Mucosa of descending colon (tissue), 3 donors: ENCODE measurements around the gene CSNK1G2. TPM values are rescaled to one million over a fixed set of nuclear protein-coding genes. Genes with fewer than 3 reads are reported as not detected.

Experiments
- ATAC-seq: fragments of 200-7000 bp; cut with Tn5 transposase; one replicate; pipeline ENCODE4 v1.9.1; 2020; ENCODE audit warnings: mild to moderate bottlenecking, moderate library complexity
- DNase-seq, 3 donors: peaks; one replicate each; pipeline ENCODE4 v3.0.0-alpha.2; 2020
- H3K36me3 ChIP-seq: fragments of 200-600 bp; one replicate; pipeline ENCODE4 v1.8.0; 2021; ENCODE audit warnings: low read depth, mild to moderate bottlenecking
- H3K4me1 ChIP-seq: fragments of 200-600 bp; one replicate; pipeline ENCODE4 v1.8.0; 2021; ENCODE audit warnings: low read depth, mild to moderate bottlenecking
- H3K4me3 ChIP-seq: fragments of 200-600 bp; one replicate; pipeline ENCODE4 v1.8.0; 2021; ENCODE audit warnings: mild to moderate bottlenecking
- H3K9me3 ChIP-seq: fragments of 200-600 bp; one replicate; pipeline ENCODE4 v1.8.0; 2021; ENCODE audit warnings: mild to moderate bottlenecking
- intact Hi-C, 2 donors: fragments of 100-400 bp; cut with DNase I in 1 of 2; cut with micrococcal nuclease in 1 of 2; formaldehyde crosslinking; loops; one replicate each; pipeline versions ENCODE4 v1.11.0 to v1.11.1; 2022; cut with DNase I, micrococcal nuclease
- total RNA-seq, 3 donors: library from RNA; stranded (reverse); fragmentation: NEBNext Ultra II Directional in 2 of 3; extraction: Animal tissue kit (Norgen Biotek cat#: 25700) in 2 of 3; gene quantifications; one replicate each; pipeline versions ENCODE4 v1.2.1 to v1.2.4, GENCODE V29; 2021 to 2023
- TF ChIP-seq, protein P1 (sequence below): fragments of 200-600 bp; IDR thresholded peaks from one replicate; pipeline ENCODE4 v1.8.0; 2022; ENCODE audit warnings: antibody characterized with exemption, mild to moderate bottlenecking
- donor health status: DM: no; HTN: no; CAD: no; lungs with moderate emphysema.
- donor health status: DM: no; HTN: no; CAD: no.
- donor health status: DM: no; HTN: yes; CAD: no.

The CSNK1G2 gene
- total RNA-seq, 3 donors from 2014 or later: 51.8 to 58.6 (median 56.7) TPM

DNA sequence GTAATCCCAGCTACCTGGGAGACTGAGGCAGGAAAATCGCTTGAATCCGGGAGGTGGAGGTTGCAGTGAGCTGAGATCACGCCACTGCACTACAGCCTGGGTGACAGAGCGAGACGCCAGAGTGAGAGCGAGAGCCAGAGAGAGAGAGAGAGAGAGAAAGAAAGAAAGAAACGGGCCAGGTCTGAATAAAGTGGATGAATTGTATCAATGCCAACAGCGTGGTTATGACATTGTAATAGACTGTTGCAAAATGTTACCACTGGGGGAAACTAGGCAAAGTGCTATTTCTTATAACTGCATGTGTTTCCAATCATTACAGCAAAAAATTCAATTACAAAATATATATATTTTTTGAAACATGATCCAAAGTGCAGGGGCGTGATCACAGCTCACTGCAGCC is 86.4 kb downstream of the CSNK1G2 start:
- no peak for DNase-seq
- intact Hi-C loops: no loop called here
- no peaks in the 10 kb centered on the region for H3K36me3 ChIP-seq

More for the DNA sequence above, 86.4 kb downstream of the CSNK1G2 start:
- TF ChIP-seq, protein P1, sequence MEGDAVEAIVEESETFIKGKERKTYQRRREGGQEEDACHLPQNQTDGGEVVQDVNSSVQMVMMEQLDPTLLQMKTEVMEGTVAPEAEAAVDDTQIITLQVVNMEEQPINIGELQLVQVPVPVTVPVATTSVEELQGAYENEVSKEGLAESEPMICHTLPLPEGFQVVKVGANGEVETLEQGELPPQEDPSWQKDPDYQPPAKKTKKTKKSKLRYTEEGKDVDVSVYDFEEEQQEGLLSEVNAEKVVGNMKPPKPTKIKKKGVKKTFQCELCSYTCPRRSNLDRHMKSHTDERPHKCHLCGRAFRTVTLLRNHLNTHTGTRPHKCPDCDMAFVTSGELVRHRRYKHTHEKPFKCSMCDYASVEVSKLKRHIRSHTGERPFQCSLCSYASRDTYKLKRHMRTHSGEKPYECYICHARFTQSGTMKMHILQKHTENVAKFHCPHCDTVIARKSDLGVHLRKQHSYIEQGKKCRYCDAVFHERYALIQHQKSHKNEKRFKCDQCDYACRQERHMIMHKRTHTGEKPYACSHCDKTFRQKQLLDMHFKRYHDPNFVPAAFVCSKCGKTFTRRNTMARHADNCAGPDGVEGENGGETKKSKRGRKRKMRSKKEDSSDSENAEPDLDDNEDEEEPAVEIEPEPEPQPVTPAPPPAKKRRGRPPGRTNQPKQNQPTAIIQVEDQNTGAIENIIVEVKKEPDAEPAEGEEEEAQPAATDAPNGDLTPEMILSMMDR: no peak
- peaks cover 20% of the 10 kb centered on the region for H3K4me1 ChIP-seq
- ATAC-seq: no peak
- no peak overlapping the region for H3K4me3 ChIP-seq
- no peaks in the 10 kb centered on the region for H3K9me3 ChIP-seq

Other genes with a start within 250 kb of the CSNK1G2 start
- gene ONECUT3, start 187.7 kb upstream of the CSNK1G2 start, total RNA-seq: not detected
- gene ATP8B3, start 128.9 kb upstream of the CSNK1G2 start, total RNA-seq: 1 to 10 TPM in 1 of 3 donors, under 1 TPM in 2; 0.55 to 1.2 (median 0.80) TPM
- gene REXO1, start 92.7 kb upstream of the CSNK1G2 start, total RNA-seq: 10 to 100 TPM; 45.4 to 54.3 (median 50.2) TPM
- gene KLF16, start 77.6 kb upstream of the CSNK1G2 start, total RNA-seq: 10 to 100 TPM; 22.6 to 26.5 (median 25.6) TPM
- 10 to 100 TPM; 60.9 to 65.8 (median 65.8) TPM for gene ABHD17A, start 55.7 kb upstream of the CSNK1G2 start, total RNA-seq
- gene ADAT3, start 35.8 kb upstream of the CSNK1G2 start, total RNA-seq: 10 to 100 TPM; 12.5 to 21.9 (median 19.6) TPM
- 10 to 100 TPM; 57.2 to 61.3 (median 59.8) TPM for gene SCAMP4, start 35.8 kb upstream of the CSNK1G2 start, total RNA-seq
- 10 to 100 TPM; 66.0 to 82.3 (median 71.5) TPM for gene BTBD2, start 74.5 kb downstream of the CSNK1G2 start, total RNA-seq
- gene MKNK2, start 110.1 kb downstream of the CSNK1G2 start, total RNA-seq: 100 to 1,000 TPM; 252 to 330 (median 304) TPM
- 10 to 100 TPM; 39.8 to 76.8 (median 43.7) TPM for gene MOB3A, start 155.2 kb downstream of the CSNK1G2 start, total RNA-seq
- gene IZUMO4, start 155.7 kb downstream of the CSNK1G2 start, total RNA-seq: 1 to 10 TPM; 2.2 to 5.3 (median 3.4) TPM
- 100 to 1,000 TPM; 103 to 120 (median 103) TPM for gene AP3D1, start 210.4 kb downstream of the CSNK1G2 start, total RNA-seq
- gene DOT1L, start 222.8 kb downstream of the CSNK1G2 start, total RNA-seq: 10 to 100 TPM; 38.1 to 48.1 (median 44.5) TPM